ENCODE measurements around the gene EEF1A2. TPM values are rescaled to one million over a fixed set of nuclear protein-coding genes. Genes with fewer than 3 reads are reported as not detected.

Gene EEF1A2
- total and polyA plus RNA-seq, 8 donors: 0.27 to 0.62 (median 0.39) TPM

- H3K4me3 ChIP-seq: no peak overlapping the region
- H3K4me1 ChIP-seq: no peaks in the 10 kb centered on the region
- intact Hi-C loops (cut with DNase I): no loop called here
- DNase-seq: no peak
- TF ChIP-seq CTCF (IDR thresholded peaks at IDR 0.05): no peak
- no peak for ATAC-seq
- H3K27ac ChIP-seq: no peak overlapping the region
- H3K27me3 ChIP-seq: peaks cover 3 to 61% of the 10 kb centered on the region in 2 donors
- H3K9me3 ChIP-seq: no peaks in the 10 kb centered on the region
- no peaks in the 10 kb centered on the region for H3K36me3 ChIP-seq
These were observed 53.7 kb downstream of the EEF1A2 start for GRCh38 chr20:63445075-63445734.

- no peak for TF ChIP-seq CTCF (IDR thresholded peaks at IDR 0.05)
- DNase-seq: no peak
- H3K36me3 ChIP-seq: no peaks in the 10 kb centered on the region
- H3K4me3 ChIP-seq: no peak overlapping the region
- H3K27me3 ChIP-seq: peaks cover 3 to 63% of the 10 kb centered on the region in 2 donors
- H3K27ac ChIP-seq: no peak overlapping the region
- H3K9me3 ChIP-seq: no peaks in the 10 kb centered on the region
- intact Hi-C loops (cut with DNase I): no loop called here
- no peaks in the 10 kb centered on the region for H3K4me1 ChIP-seq
- ATAC-seq: no peak
These were observed 54.3 kb downstream of the EEF1A2 start for GRCh38 chr20:63444548-63444947.

GRCh38 chr20:63443606-63444395 lies 55.1 kb downstream of the EEF1A2 start:
- DNase-seq (no peak), ATAC-seq (no peak)
- Histone ChIP-seq H3K4me1 (no peaks in the 10 kb centered on the region), H3K9me3 (no peaks in the 10 kb centered on the region), H3K27me3 (peaks cover 3 to 61% of the 10 kb centered on the region in 2 donors), H3K27ac (no peak overlapping the region), H3K4me3 (no peak overlapping the region), H3K36me3 (no peaks in the 10 kb centered on the region)
- TF ChIP-seq CTCF (IDR thresholded peaks at IDR 0.05): no peak
- intact Hi-C loops (cut with DNase I): no loop called here

GRCh38 chr20:63442100-63442493 lies 56.8 kb downstream of the EEF1A2 start:
- DNase-seq: peak in 1 of 4 donors; percentile 36
- intact Hi-C loops (cut with DNase I): no loop called here
- peak; percentile 61 for ATAC-seq

More at GRCh38 chr20:63442100-63442493, 56.8 kb downstream of the EEF1A2 start:
- Histone ChIP-seq H3K4me1 (no peaks in the 10 kb centered on the region), H3K27me3 (peaks cover 3 to 58% of the 10 kb centered on the region in 2 donors), H3K36me3 (no peaks in the 10 kb centered on the region), H3K4me3 (no peak overlapping the region), H3K27ac (no peak overlapping the region), H3K9me3 (no peaks in the 10 kb centered on the region)
- peak in 1 of 2 donors; percentile 24 for TF ChIP-seq CTCF (IDR thresholded peaks at IDR 0.05)

Data from left lung (tissue), 10 donors.